Tibial nerve (tissue), 4 donors: ENCODE measurements around the gene UCHL5.

Experiments used
- CTCF ChIP-seq, 5 experiments: fragments of 200-600 bp in 3 of 5; fragments of 450-650 bp in 2 of 5; sonication (generic) in 3 of 5; IDR thresholded peaks; one replicate each; pipeline ENCODE4 v1.5.1; 2016 to 2019; ENCODE audit warnings: antibody characterized with exemption in 5 of 5, mild to moderate bottlenecking in 3 of 5, moderate library complexity in 2 of 5
- EP300 ChIP-seq, 2 donors: sonication (generic); formaldehyde crosslinking; IDR thresholded peaks; one replicate each; pipeline ENCODE4 v1.6.1; 2017; ENCODE audit warnings: antibody characterized with exemption in 2 of 2, mild to moderate bottlenecking in 1 of 2
- POLR2A ChIP-seq, 2 donors: fragments of 450-650 bp; IDR thresholded peaks; one replicate each; pipeline ENCODE4 v1.6.1; 2017; ENCODE audit warnings: antibody characterized with exemption in 2 of 2, mild to moderate bottlenecking in 2 of 2, moderate library complexity in 2 of 2

GRCh38 chr1:193070386-193070753 lies 11.2 kb upstream of the UCHL5 start:
- TF ChIP-seq CTCF (IDR thresholded peaks at IDR 0.05) (no peak), EP300 (IDR thresholded peaks at IDR 0.05) (no peak), POLR2A (IDR thresholded peaks at IDR 0.05) (no peak)
